OCI-LY7 (cell line): ENCODE measurements around the gene KRT83. TPM values are rescaled to one million over a fixed set of nuclear protein-coding genes. Genes with fewer than 3 reads are reported as not detected.

Experiments used
- BruUV-seq: library from RNA; stranded (reverse); fragments of 400-500 nt; replicated peaks from 2 replicates; lab custom pipeline; 2021; lab: Mats Ljungman, UMichigan
- CTCF ChIA-PET: fragments of 300-600 bp; sonication (Branson Sonifier 250); formaldehyde crosslinking; loops from one replicate; lab custom pipeline; 2022; ENCODE audit warnings: antibody characterized with exemption; ENCODE audit not compliant: unreplicated experiment; lab: Charles Lee
- POLR2A ChIA-PET: fragments of 300-600 bp; sonication (Branson Sonifier 250); formaldehyde crosslinking; loops from one replicate; lab custom pipeline; 2022; ENCODE audit warnings: antibody characterized with exemption; lab: Charles Lee
- DNase-seq: peaks from one replicate; pipeline ENCODE4 v3.0.0-alpha.2; 2015; ENCODE audit warnings: low spot score
- H2AFZ ChIP-seq: fragments of 200-600 bp; sonication (generic), shearing (Covaris generic); 2 replicates; pipeline ENCODE4 v1.6.1; 2014; ENCODE audit warnings: mild to moderate bottlenecking, antibody characterized with exemption, low read length, moderate library complexity
- H3K27ac ChIP-seq: fragments of 200-600 bp; sonication (generic); 2 replicates; pipeline ENCODE4 v1.5.1; 2014; ENCODE audit warnings: mixed run types, low read depth, mild to moderate bottlenecking, moderate library complexity, low read length, inconsistent platforms; ENCODE audit not compliant: poor library complexity, severe bottlenecking
- H3K36me3 ChIP-seq: fragments of 200-600 bp; sonication (generic); 2 replicates; pipeline ENCODE4 v1.6.1; 2014; ENCODE audit warnings: mild to moderate bottlenecking, antibody characterized with exemption, low read length, moderate library complexity, mixed read lengths; ENCODE audit not compliant: insufficient read depth
- H3K4me1 ChIP-seq: fragments of 200-600 bp; sonication (generic); 2 replicates; pipeline ENCODE4 v1.5.1; 2014; ENCODE audit warnings: mild to moderate bottlenecking, low read length; ENCODE audit not compliant: insufficient read depth, poor library complexity, severe bottlenecking
- H3K4me2 ChIP-seq: fragments of 200-600 bp; sonication (generic); 2 replicates; pipeline ENCODE4 v1.6.1; 2014; ENCODE audit warnings: mild to moderate bottlenecking, low read length
- H3K4me3 ChIP-seq: fragments of 200-600 bp; sonication (generic); 2 replicates; pipeline ENCODE4 v1.5.1; 2014; ENCODE audit warnings: mild to moderate bottlenecking, low read depth, low read length; ENCODE audit not compliant: poor library complexity, severe bottlenecking
- H3K79me2 ChIP-seq: fragments of 200-600 bp; sonication (generic); 2 replicates; pipeline ENCODE4 v1.6.1; 2016; ENCODE audit warnings: low read depth, mild to moderate bottlenecking, low read length, moderate library complexity, mixed read lengths; ENCODE audit not compliant: insufficient read depth
- H3K9me2 ChIP-seq: fragments of 200-600 bp; sonication (generic); 2 replicates; pipeline ENCODE4 v1.6.1; 2016; ENCODE audit warnings: mild to moderate bottlenecking, low read length, mixed read lengths; ENCODE audit not compliant: insufficient read depth
- H3K9me3 ChIP-seq: fragments of 200-600 bp; sonication (generic); 2 replicates; pipeline ENCODE4 v1.6.1; 2014; ENCODE audit warnings: mild to moderate bottlenecking, mixed run types, low read length, mixed read lengths
- H4K20me1 ChIP-seq: fragments of 200-600 bp; sonication (generic); 2 replicates; pipeline ENCODE4 v1.6.1; 2014; ENCODE audit warnings: mild to moderate bottlenecking, antibody characterized with exemption, low read length, moderate library complexity, mixed read lengths; ENCODE audit not compliant: insufficient read depth
- EZH2phosphoT487 ChIP-seq: fragments of 200-600 bp; sonication (generic); IDR thresholded peaks from 2 replicates; pipeline ENCODE4 v1.6.1; 2018; ENCODE audit warnings: low read depth, borderline replicate concordance, mild to moderate bottlenecking, mixed run types, antibody characterized with exemption, low read length, moderate library complexity, mixed read lengths
- intact Hi-C: fragments of 100-400 bp; cut with micrococcal nuclease; formaldehyde crosslinking; loops from one replicate; pipeline ENCODE4 v1.10.0; 2022; ENCODE audit not compliant: unreplicated experiment
- total RNA-seq, 2 experiments: library from RNA; depleted of rRNA in 1 of 2; stranded (reverse); fragments of >200 nt in 1 of 2; shearing (Covaris generic) in 1 of 2; gene quantifications; 2 replicates each; pipeline ENCODE4 v1.2.3, GENCODE V29; 2014 to 2022
- TF ChIP-seq, protein P1 (sequence below): fragments of 200-600 bp; sonication (generic); conservative IDR thresholded peaks from 2 replicates; pipeline ENCODE4 v1.5.1; 2014; ENCODE audit warnings: mild to moderate bottlenecking, antibody characterized with exemption, low read length, moderate library complexity, mixed read lengths

KRT83 gene
- total RNA-seq, 2 experiments from 2014 or later, result not detected

DNA sequence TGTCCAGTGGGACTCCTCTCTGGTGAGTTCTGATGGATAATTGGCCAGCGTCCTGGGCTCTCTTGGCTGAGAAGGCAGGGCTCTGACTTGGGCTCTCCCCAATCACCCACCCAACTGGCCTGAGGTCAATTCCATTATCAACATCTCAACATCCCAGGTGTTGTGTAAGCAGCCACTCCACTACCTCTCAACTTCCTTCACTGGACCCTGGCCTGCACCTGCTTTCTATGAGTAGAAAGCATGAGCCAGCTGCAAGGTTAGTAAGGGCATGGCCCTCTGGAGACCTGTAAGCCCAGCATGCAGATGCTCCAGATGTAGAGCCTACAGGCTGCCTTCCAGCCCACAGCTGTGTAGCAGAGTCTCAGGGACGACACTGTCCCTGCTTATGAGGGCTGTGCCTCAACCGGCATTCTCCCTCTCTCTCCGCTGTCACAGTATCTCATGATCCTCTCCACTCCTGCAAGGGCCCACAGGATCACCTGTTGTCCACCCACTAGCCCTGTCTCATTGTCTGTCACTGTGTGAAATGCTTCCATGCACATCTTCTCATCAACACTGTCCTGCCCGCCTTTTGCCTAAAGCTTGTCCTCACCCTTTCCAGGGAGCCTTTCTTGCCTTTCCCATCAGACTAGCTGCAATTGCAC is 24.5 kb downstream of the KRT83 start:
- no peak overlapping the region for H2AFZ ChIP-seq
- ChIA-PET POLR2A (no interaction called here), CTCF (interaction anchor here (1.1 kb wide), 1 partner anchor 16 kb away, joined by 3 read pairs; no protein-coding TSS in a partner anchor)
- H3K4me3 ChIP-seq, result no peak overlapping the region
- no peaks in the 10 kb centered on the region for H3K79me2 ChIP-seq
- no peak overlapping the region for H3K4me2 ChIP-seq
- H4K20me1 ChIP-seq, result no peaks in the 10 kb centered on the region
- H3K4me1 ChIP-seq, result no peaks in the 10 kb centered on the region
- no peaks in the 10 kb centered on the region for H3K9me2 ChIP-seq
- no peak for DNase-seq
- intact Hi-C loops, result no loop called here
- TF ChIP-seq EZH2phosphoT487, result no peak
- TF ChIP-seq, protein P1, sequence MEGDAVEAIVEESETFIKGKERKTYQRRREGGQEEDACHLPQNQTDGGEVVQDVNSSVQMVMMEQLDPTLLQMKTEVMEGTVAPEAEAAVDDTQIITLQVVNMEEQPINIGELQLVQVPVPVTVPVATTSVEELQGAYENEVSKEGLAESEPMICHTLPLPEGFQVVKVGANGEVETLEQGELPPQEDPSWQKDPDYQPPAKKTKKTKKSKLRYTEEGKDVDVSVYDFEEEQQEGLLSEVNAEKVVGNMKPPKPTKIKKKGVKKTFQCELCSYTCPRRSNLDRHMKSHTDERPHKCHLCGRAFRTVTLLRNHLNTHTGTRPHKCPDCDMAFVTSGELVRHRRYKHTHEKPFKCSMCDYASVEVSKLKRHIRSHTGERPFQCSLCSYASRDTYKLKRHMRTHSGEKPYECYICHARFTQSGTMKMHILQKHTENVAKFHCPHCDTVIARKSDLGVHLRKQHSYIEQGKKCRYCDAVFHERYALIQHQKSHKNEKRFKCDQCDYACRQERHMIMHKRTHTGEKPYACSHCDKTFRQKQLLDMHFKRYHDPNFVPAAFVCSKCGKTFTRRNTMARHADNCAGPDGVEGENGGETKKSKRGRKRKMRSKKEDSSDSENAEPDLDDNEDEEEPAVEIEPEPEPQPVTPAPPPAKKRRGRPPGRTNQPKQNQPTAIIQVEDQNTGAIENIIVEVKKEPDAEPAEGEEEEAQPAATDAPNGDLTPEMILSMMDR, result no peak
- no peaks in the 10 kb centered on the region for H3K9me3 ChIP-seq
- no peaks in the 10 kb centered on the region for H3K36me3 ChIP-seq
- no peak overlapping the region for H3K27ac ChIP-seq
- BruUV-seq, result no TSS peak

DNA sequence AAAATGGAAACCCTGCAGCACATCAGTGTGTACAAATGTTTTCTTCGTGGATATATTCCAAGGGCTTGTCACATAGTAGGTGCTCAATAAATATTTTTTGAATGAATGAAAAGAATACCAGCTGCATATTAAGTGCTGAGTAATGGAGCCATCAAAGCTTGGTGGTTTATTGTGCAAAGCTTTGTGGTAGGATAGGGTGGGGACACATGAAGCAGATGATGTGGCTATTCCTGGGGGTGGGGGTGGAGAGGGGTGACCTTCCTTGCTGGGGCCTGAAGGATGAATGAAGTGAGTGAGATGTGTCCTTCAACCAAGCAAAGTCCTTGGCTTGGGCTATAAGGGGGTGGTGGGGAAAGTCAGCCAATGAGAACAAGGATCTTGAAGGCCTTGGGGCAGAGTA is 25.5 kb downstream of the KRT83 start:
- BruUV-seq, result no TSS peak
- no peaks in the 10 kb centered on the region for H4K20me1 ChIP-seq
- no peaks in the 10 kb centered on the region for H3K79me2 ChIP-seq
- no peaks in the 10 kb centered on the region for H3K9me2 ChIP-seq
- intact Hi-C loops, result no loop called here
- H2AFZ ChIP-seq, result no peak overlapping the region
- H3K4me2 ChIP-seq, result no peak overlapping the region
- H3K4me3 ChIP-seq, result no peak overlapping the region
- CTCF ChIA-PET, result interaction anchor here (0.6 kb wide), 1 partner anchor 9 kb away, joined by 3 read pairs; no protein-coding TSS in a partner anchor
- TF ChIP-seq EZH2phosphoT487, result no peak
- TF ChIP-seq, protein P1, result no peak
- no peaks in the 10 kb centered on the region for H3K36me3 ChIP-seq
- POLR2A ChIA-PET, result no interaction called here
- H3K4me1 ChIP-seq, result no peaks in the 10 kb centered on the region
- H3K9me3 ChIP-seq, result no peaks in the 10 kb centered on the region
- H3K27ac ChIP-seq, result no peak overlapping the region
- DNase-seq, result no peak

DNA sequence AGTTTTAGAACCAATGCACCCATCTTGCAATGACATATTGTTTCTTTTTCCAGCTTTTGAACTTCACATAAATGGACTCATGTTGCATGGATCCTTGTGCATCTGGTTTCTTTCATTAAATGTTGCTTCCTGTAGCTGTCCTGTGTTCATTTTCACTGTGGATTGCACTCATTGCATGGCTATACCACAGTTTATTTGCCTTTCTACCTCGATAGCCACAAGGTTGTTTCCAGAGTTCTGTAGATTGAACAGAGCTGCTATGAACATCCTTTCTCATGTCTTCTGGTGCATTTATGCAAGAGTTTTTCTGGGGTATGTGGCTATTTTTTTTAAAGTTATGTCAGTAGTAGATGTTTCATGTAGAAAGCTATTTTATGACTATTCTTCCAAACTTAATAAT is 26.4 kb downstream of the KRT83 start:
- TF ChIP-seq, protein P1, result no peak
- no peak for TF ChIP-seq EZH2phosphoT487
- Histone ChIP-seq H2AFZ (no peak overlapping the region), H3K4me2 (no peak overlapping the region), H3K4me1 (no peaks in the 10 kb centered on the region), H3K36me3 (no peaks in the 10 kb centered on the region), H3K9me3 (no peaks in the 10 kb centered on the region), H3K4me3 (no peak overlapping the region), H3K79me2 (no peaks in the 10 kb centered on the region), H4K20me1 (no peaks in the 10 kb centered on the region), H3K27ac (no peak overlapping the region), H3K9me2 (no peaks in the 10 kb centered on the region)
- intact Hi-C loops, result no loop called here
- no peak for DNase-seq
- no TSS peak for BruUV-seq
- ChIA-PET POLR2A (interaction anchor here (0.5 kb wide), 1 partner anchor 333 kb away, joined by 3 read pairs; no protein-coding TSS in a partner anchor), CTCF (no interaction called here)
